Liver (tissue), 3 donors: ENCODE measurements around the gene PDE4B.

ENCODE experiments used
- EGR1 ChIP-seq, 2 donors: IDR thresholded peaks; 2 replicates each; pipeline ENCODE4 v1.6.1; 2016 to 2018; ENCODE audit warnings: antibody characterized with exemption in 2 of 2, low read depth in 2 of 2
- FOXA1 ChIP-seq: IDR thresholded peaks from 2 replicates; pipeline ENCODE4 v1.6.1; 2016; ENCODE audit warnings: antibody characterized with exemption
- GABPA ChIP-seq, 2 donors: IDR thresholded peaks in 1 of 2; conservative IDR thresholded peaks in 1 of 2; 2 replicates each; pipeline ENCODE4 v1.6.1; 2016; ENCODE audit warnings: antibody characterized with exemption in 2 of 2, mild to moderate bottlenecking in 1 of 2, moderate library complexity in 1 of 2
- HNF4A ChIP-seq, 2 donors: conservative IDR thresholded peaks; 2 replicates each; pipeline ENCODE4 v1.6.1; 2016; ENCODE audit warnings: antibody characterized with exemption in 2 of 2, mild to moderate bottlenecking in 2 of 2
- JUND ChIP-seq, 2 donors: IDR thresholded peaks; 2 replicates each; pipeline ENCODE4 v1.6.1; 2016; ENCODE audit warnings: antibody characterized with exemption in 2 of 2
- RAD21 ChIP-seq, 2 donors: IDR thresholded peaks; 2 replicates each; pipeline ENCODE4 v1.6.1; 2016; ENCODE audit warnings: antibody characterized with exemption in 2 of 2, mild to moderate bottlenecking in 2 of 2
- RXRA ChIP-seq, 2 donors: IDR thresholded peaks; 2 replicates each; pipeline ENCODE4 v1.6.1; 2017 to 2018; ENCODE audit warnings: antibody characterized with exemption in 2 of 2, mild to moderate bottlenecking in 1 of 2
- SP1 ChIP-seq: IDR thresholded peaks from 2 replicates; pipeline ENCODE4 v1.6.1; 2018; ENCODE audit warnings: antibody characterized with exemption, mild to moderate bottlenecking
- TAF1 ChIP-seq: conservative IDR thresholded peaks from 2 replicates; pipeline ENCODE4 v1.6.1; 2016; ENCODE audit warnings: antibody characterized with exemption, mild to moderate bottlenecking
- YY1 ChIP-seq: IDR thresholded peaks from 2 replicates; pipeline ENCODE4 v1.6.1; 2016; ENCODE audit warnings: antibody characterized with exemption, mild to moderate bottlenecking
- TF ChIP-seq, protein P1 (sequence below): fragments of 150-350 bp; IDR thresholded peaks from 2 replicates; pipeline ENCODE4 v1.5.1; 2017; ENCODE audit warnings: improper control_type of control experiment, low read depth, low read length; ENCODE audit not compliant: missing input control
- TF ChIP-seq, protein P2 (sequence below): IDR thresholded peaks from 2 replicates; pipeline ENCODE4 v1.6.1; 2016; ENCODE audit warnings: antibody characterized with exemption
- TF ChIP-seq, protein P3 (sequence below): IDR thresholded peaks from 2 replicates; pipeline ENCODE4 v1.6.1; 2016; ENCODE audit warnings: antibody characterized with exemption, mild to moderate bottlenecking
- TF ChIP-seq, protein P4 (sequence below): IDR thresholded peaks from 2 replicates; pipeline ENCODE4 v1.6.1; 2016; ENCODE audit warnings: antibody characterized with exemption
- donor health status: healthy.
- donor health status: healthy.

DNA sequence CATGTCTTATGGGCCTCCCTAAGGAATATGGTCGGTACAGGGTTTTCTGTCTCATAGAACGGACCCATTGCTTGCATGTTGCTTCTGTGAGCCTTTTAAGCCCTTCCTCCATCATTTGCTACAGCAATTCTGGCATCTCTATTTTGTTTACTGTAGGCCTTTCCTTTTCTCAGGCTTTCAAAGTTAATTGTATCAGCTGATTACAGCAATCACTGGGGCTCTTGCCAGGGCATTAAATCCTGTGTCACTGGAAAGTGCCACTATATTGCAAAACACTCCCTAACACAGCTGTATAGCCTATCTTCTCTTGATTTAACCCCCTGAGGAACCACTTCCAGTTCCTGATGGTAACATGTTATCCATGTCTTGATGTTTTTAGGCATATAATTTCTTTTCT lies 156.5 kb downstream of the PDE4B start:
- TF ChIP-seq, protein P1, sequence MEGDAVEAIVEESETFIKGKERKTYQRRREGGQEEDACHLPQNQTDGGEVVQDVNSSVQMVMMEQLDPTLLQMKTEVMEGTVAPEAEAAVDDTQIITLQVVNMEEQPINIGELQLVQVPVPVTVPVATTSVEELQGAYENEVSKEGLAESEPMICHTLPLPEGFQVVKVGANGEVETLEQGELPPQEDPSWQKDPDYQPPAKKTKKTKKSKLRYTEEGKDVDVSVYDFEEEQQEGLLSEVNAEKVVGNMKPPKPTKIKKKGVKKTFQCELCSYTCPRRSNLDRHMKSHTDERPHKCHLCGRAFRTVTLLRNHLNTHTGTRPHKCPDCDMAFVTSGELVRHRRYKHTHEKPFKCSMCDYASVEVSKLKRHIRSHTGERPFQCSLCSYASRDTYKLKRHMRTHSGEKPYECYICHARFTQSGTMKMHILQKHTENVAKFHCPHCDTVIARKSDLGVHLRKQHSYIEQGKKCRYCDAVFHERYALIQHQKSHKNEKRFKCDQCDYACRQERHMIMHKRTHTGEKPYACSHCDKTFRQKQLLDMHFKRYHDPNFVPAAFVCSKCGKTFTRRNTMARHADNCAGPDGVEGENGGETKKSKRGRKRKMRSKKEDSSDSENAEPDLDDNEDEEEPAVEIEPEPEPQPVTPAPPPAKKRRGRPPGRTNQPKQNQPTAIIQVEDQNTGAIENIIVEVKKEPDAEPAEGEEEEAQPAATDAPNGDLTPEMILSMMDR = no peak
- TF ChIP-seq GABPA (IDR thresholded peaks at IDR 0.05 in 1 of 2, conservative IDR thresholded peaks at IDR 0.05 in 1 of 2) = no peak
- TF ChIP-seq, protein P2, sequence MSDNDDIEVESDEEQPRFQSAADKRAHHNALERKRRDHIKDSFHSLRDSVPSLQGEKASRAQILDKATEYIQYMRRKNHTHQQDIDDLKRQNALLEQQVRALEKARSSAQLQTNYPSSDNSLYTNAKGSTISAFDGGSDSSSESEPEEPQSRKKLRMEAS = no peak
- TF ChIP-seq EGR1 (IDR thresholded peaks at IDR 0.05; ENCODE audit: low read depth in 2 of 2) = no peak
- TF ChIP-seq YY1 = no peak
- TF ChIP-seq SP1 = no peak
- TF ChIP-seq FOXA1 = no peak
- TF ChIP-seq RAD21 (IDR thresholded peaks at IDR 0.05) = no peak
- no peak for TF ChIP-seq JUND (IDR thresholded peaks at IDR 0.05)
- TF ChIP-seq HNF4A (conservative IDR thresholded peaks at IDR 0.05) = no peak
- TF ChIP-seq, protein P3, sequence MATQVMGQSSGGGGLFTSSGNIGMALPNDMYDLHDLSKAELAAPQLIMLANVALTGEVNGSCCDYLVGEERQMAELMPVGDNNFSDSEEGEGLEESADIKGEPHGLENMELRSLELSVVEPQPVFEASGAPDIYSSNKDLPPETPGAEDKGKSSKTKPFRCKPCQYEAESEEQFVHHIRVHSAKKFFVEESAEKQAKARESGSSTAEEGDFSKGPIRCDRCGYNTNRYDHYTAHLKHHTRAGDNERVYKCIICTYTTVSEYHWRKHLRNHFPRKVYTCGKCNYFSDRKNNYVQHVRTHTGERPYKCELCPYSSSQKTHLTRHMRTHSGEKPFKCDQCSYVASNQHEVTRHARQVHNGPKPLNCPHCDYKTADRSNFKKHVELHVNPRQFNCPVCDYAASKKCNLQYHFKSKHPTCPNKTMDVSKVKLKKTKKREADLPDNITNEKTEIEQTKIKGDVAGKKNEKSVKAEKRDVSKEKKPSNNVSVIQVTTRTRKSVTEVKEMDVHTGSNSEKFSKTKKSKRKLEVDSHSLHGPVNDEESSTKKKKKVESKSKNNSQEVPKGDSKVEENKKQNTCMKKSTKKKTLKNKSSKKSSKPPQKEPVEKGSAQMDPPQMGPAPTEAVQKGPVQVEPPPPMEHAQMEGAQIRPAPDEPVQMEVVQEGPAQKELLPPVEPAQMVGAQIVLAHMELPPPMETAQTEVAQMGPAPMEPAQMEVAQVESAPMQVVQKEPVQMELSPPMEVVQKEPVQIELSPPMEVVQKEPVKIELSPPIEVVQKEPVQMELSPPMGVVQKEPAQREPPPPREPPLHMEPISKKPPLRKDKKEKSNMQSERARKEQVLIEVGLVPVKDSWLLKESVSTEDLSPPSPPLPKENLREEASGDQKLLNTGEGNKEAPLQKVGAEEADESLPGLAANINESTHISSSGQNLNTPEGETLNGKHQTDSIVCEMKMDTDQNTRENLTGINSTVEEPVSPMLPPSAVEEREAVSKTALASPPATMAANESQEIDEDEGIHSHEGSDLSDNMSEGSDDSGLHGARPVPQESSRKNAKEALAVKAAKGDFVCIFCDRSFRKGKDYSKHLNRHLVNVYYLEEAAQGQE = no peak
- TF ChIP-seq, protein P4, sequence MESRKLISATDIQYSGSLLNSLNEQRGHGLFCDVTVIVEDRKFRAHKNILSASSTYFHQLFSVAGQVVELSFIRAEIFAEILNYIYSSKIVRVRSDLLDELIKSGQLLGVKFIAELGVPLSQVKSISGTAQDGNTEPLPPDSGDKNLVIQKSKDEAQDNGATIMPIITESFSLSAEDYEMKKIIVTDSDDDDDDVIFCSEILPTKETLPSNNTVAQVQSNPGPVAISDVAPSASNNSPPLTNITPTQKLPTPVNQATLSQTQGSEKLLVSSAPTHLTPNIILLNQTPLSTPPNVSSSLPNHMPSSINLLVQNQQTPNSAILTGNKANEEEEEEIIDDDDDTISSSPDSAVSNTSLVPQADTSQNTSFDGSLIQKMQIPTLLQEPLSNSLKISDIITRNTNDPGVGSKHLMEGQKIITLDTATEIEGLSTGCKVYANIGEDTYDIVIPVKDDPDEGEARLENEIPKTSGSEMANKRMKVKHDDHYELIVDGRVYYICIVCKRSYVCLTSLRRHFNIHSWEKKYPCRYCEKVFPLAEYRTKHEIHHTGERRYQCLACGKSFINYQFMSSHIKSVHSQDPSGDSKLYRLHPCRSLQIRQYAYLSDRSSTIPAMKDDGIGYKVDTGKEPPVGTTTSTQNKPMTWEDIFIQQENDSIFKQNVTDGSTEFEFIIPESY = no peak
- no peak for TF ChIP-seq TAF1
- TF ChIP-seq RXRA (IDR thresholded peaks at IDR 0.05) = no peak
